NCI-H345 treated with DMSO at 0.1 percent for 48 hours (cell line): ENCODE measurements around the gene PALLD.
"Not testable (repeated sequence)": the region's sequence is repeated elsewhere in the genome, so short reads cannot be mapped to it uniquely, and the experiment has no call there.

Experiments used
- DNase-seq: peaks from one replicate; lab custom pipeline; 2025; ENCODE audit not compliant: unreplicated experiment; lab: John Stamatoyannopoulos, UW

The PALLD gene

DNA sequence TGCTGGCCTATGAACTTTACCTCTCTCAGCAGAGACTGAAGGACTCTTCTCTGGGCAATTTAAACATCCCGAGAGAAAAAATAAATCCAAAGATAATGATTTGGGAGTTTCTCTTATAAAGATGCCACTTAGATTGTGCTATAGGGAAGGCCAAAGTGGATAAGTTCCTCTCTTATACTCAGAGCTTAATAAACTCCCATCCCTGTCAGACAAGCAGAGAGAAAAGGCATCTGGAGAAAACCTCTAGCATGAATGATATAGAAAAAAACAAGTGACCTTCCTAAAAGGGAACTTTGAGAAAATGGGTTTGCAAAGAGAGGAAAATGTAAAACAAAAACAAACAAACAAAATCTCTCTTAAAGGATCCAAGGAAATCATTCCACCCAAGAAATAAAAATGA lies 199.4 kb downstream of the PALLD start:
- no peak for DNase-seq

DNA sequence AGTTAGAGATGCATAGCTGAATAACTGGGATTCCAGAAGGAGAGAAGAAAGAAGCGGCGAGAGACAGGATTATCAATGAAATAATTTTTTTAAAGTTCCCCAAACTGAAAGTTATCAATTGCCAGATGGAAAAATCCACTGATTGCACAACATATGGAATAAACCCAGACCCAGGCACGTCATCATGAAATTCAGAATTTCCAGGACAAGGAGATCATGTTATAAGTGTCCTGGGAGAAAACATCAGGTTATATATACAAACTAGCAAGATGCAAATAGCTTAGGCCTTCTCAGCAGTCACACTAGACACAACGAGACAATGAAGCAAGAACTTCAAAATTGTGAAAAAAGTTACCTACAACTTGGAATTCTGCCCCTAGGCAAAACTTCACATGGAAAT lies 200.0 kb downstream of the PALLD start:
- no peak for DNase-seq

GRCh38 chr4:168699224-168699878 lies 202.5 kb downstream of the PALLD start:
- no peak for DNase-seq

GRCh38 chr4:168701061-168701460 lies 204.2 kb downstream of the PALLD start:
- no peak for DNase-seq

DNA sequence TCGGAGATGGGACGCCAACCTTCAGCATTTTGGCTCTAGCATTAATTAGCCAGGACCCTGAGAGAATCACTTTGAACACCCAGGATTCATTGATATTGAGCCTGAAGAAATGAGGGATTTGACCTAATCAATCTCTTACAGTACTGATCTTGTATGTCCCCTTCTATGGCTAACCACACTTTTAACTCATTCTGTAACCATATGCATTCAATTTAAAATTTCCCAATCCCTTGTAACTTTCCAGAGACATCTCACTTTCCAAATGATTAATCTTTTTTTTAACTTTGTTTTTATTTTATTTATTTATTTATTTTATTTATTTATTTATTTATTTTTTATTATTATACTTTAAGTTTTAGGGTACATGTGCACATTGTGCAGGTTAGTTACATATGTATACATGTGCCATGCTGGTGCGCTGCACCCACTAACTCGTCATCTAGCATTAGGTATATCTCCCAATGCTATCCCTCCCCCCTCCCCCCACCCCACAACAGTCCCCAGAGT lies 205.8 kb downstream of the PALLD start:
- not testable (repeated sequence) for DNase-seq

DNA sequence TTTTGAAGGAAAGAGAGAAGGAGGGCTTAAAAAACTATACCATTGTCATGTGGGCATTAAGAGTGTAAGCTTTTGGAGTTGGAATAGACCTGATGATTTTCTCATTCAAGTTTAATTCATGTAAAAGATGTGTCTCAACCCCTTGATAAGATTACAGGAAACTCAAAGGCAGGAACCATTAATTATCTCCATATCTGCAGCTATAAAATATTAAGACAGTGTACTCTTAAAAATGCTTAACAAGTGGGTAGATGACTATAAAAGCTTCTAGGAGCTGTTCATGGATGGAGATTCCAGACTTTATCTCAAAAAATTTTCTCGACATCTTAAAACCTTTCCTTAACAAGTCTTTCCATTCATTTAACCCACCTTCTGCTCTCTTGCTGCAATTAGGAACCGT lies 208.3 kb downstream of the PALLD start:
- no peak for DNase-seq

DNA sequence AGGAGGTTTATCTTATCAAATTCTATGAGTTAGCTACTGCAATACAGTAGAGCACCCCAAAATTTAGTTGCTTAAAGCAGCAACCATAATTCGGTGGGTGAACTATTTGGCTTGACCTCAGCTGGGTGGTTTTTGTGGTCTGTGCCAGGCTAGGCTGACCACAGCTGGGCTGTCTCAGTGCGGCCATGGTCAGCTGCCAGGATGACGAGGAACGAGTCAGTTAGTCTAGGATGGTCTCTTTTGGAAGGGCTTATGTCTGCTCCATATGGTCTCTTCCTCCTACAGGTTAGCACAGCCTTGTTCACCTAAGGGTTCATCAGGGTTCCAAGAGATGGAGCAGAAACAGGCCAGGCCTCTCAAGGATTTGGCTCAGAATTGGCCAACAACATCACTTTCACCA lies 210.4 kb downstream of the PALLD start:
- DNase-seq, result no peak

DNA sequence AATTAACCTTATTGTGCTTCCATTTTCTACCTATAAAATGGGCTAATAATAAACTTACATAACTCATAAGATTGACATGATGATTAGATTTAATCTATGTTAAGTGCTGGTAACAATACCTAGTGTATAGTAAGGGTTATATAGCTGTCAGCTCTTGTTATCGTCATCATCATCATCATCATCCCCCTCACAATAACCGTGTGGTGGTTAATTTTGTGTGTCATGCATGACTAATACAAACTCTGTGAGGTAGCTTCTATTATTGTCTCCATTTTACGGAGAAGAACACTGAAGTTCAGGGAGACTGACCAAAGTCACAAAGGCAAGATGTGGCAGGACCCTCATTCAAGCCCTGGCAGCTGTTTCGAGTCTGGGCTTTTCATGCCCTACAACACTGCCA lies 211.3 kb downstream of the PALLD start:
- no peak for DNase-seq

DNA sequence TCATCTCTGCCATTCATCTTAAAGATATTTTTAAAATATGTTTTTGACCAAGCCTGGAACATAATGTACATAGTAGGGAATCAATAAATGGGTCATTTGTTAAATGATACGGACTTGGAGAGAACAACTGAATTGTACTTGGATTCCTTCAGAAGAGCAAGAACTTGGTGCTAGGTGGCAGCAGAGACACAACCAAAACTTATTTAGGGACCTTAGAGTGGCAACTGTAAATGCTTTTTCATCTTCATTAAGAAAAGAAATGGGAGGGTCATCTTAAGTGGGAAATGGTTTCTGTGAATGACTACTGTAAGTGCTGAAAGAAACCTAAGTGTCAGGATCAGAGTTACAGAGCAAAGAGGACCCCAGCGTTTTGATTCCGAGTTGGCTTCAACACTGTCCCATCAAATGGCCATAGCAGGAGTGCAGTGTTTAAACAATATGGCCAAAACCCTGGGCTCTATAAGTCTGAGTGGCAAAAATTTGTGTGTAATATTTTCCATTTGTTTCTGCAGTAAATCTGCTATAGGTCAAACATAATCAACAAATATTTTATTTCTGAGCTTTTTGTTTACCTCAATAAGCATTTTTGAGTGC lies 213.6 kb downstream of the PALLD start:
- DNase-seq, result no peak

GRCh38 chr4:168711197-168712140 lies 214.6 kb downstream of the PALLD start:
- DNase-seq, result no peak

- DNase-seq, result no peak
Measured at GRCh38 chr4:168712316-168712890, 215.6 kb downstream of the PALLD start.

DNA sequence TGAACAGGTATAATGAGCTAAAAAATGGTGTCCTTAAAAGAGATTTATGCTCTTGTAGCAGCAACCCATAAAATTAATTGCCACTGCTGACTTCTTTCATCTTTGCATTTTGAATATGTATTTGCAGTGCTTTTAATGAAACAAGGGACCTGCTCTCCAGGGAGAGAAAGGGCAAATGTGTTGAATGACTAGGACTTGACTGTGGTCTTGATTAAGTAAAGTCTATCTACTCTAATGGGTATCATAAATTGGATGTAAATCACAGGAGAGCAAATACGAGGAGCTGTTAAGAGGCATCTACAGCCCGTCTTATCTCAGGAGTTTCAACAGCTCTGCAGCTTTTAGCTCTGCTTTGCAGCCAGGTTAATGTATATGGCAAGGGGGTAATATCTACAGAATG lies 216.4 kb downstream of the PALLD start:
- DNase-seq, result no peak

GRCh38 chr4:168715896-168716295 lies 219.0 kb downstream of the PALLD start:
- peak; percentile 25 for DNase-seq

GRCh38 chr4:168716406-168717129 lies 219.7 kb downstream of the PALLD start:
- DNase-seq, result no peak

- no peak for DNase-seq
Measured at GRCh38 chr4:168717847-168718246, 221.0 kb downstream of the PALLD start.

DNA sequence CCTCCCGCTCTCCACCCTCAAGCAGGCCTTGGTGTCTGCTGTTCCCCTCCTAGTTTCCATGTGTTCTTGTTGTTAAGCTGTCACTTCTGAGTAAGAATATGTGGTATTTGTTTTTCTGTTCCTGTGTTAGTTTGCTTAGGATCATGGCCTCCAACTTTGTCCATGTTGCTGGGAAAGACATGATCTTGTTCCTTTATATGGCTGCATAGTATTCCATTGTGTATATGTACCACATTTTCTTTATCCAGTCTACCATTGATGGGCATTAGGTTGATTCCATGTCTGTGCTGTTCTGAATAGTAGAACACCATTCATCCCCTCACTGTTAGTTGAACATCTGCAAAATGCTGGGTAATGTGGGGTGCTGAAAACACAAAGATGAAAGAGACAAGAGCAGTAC lies 222.9 kb downstream of the PALLD start:
- no peak for DNase-seq

DNA sequence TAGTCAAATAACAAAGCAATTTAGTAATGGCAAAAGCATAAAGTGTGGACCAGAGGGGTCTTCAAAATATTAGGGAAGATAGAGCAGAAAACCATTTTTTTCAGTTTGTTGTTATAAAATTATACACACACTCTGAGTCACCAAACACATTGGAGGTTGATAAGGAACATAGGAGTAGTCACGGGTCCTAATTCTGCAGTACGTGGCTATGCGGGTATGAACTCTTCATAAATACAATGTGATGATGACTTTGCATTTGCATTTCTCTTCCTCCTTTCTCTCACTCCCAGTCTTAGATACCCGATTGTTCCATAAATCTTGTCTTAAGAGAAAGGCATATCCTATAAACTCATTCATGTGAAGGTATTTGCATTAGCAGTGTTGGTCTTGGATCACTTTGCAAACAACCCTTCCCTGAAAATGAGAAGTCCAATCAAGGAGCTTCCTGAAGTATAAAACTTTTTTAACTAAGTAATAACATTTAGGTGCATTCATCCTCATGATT lies 223.6 kb downstream of the PALLD start:
- DNase-seq, result no peak

- no peak for DNase-seq
Measured at GRCh38 chr4:168722391-168722790, 225.5 kb downstream of the PALLD start.

GRCh38 chr4:168723020-168723419 lies 226.2 kb downstream of the PALLD start:
- no peak for DNase-seq

GRCh38 chr4:168723569-168723968 lies 226.7 kb downstream of the PALLD start:
- no peak for DNase-seq

DNA sequence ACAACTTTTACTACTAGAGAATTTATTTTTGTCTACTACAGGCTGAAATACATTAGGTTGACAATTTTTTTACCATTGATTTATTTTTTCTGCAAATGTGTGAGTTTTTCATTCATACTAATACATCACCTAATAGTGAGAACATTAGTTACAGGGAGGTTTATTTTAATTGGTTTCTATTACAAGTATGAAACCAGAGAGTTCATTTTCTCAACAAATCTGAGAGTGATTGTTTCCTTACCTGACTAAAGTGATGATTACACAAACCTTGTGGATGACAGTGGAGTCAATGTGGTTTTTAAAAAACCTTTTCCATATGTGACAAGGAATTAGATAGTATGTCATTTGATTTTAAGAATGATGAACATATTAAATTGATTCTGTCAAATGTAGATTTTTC lies 227.4 kb downstream of the PALLD start:
- DNase-seq, result no peak
